ENCODE data around the gene ZNF831.

DNA sequence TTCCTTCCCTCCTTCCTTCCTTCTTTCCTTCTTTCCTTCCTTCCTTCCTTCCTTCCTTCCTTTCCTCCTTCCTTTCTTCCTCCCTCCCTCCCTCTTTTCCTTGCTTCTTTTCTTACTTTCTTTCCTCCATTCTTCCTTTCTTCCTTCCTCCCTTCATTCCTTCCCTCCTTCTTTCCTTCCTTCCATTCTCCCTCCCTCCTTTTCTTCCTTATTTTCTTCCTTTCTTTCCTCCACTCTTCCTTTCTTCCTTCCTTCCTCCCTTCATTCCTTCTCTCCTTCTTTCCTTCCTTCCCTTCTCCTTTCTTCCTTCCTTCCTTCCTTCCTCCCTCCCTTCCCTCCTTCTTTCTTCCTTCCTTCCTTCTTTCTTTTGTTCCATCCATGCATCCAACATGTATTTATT is 101.7 kb downstream of the ZNF831 start:
- TF ChIP-seq, protein P1, sequence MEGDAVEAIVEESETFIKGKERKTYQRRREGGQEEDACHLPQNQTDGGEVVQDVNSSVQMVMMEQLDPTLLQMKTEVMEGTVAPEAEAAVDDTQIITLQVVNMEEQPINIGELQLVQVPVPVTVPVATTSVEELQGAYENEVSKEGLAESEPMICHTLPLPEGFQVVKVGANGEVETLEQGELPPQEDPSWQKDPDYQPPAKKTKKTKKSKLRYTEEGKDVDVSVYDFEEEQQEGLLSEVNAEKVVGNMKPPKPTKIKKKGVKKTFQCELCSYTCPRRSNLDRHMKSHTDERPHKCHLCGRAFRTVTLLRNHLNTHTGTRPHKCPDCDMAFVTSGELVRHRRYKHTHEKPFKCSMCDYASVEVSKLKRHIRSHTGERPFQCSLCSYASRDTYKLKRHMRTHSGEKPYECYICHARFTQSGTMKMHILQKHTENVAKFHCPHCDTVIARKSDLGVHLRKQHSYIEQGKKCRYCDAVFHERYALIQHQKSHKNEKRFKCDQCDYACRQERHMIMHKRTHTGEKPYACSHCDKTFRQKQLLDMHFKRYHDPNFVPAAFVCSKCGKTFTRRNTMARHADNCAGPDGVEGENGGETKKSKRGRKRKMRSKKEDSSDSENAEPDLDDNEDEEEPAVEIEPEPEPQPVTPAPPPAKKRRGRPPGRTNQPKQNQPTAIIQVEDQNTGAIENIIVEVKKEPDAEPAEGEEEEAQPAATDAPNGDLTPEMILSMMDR (IDR thresholded peaks at IDR 0.05): no peak
- TF ChIP-seq POLR2A (IDR thresholded peaks at IDR 0.05): no peak
